Smooth muscle cell (in vitro differentiated cells): ENCODE measurements around the gene CASKIN1. TPM values are rescaled to one million over a fixed set of nuclear protein-coding genes. Genes with fewer than 3 reads are reported as not detected.
"Not testable (repeated sequence)": the region's sequence is repeated elsewhere in the genome, so short reads cannot be mapped to it uniquely, and the experiment has no call there.

Source experiments
- DNase-seq: peaks from one replicate; lab custom pipeline; 2025; ENCODE audit not compliant: unreplicated experiment; lab: John Stamatoyannopoulos, UW
- H2AFZ ChIP-seq: fragments of 200-600 bp; sonication (generic); 2 replicates; pipeline ENCODE4 v1.6.0; 2016; ENCODE audit warnings: antibody characterized with exemption, low read depth, mild to moderate bottlenecking
- H3F3A ChIP-seq: fragments of 200-600 bp; sonication (generic); 2 replicates; pipeline ENCODE4 v1.6.0; 2017; ENCODE audit warnings: antibody characterized with exemption, low read depth
- H3K27ac ChIP-seq: fragments of 200-600 bp; sonication (generic); 2 replicates; pipeline ENCODE4 v1.5.1; 2016; ENCODE audit warnings: low read depth, mild to moderate bottlenecking
- H3K27me3 ChIP-seq: fragments of 200-600 bp; sonication (generic); 2 replicates; pipeline ENCODE4 v1.6.1; 2016; ENCODE audit warnings: low read depth, mild to moderate bottlenecking
- H3K36me3 ChIP-seq: fragments of 200-600 bp; sonication (generic); 2 replicates; pipeline ENCODE4 v1.5.1; 2016; ENCODE audit warnings: low read depth
- H3K4me1 ChIP-seq: fragments of 200-600 bp; sonication (generic); 2 replicates; pipeline ENCODE4 v1.5.1; 2016; ENCODE audit warnings: low read depth
- H3K4me2 ChIP-seq: fragments of 200-600 bp; sonication (generic); 2 replicates; pipeline ENCODE4 v1.6.0; 2016; ENCODE audit warnings: mild to moderate bottlenecking
- H3K4me3 ChIP-seq: fragments of 200-600 bp; sonication (generic); 2 replicates; pipeline ENCODE4 v1.5.1; 2016; ENCODE audit warnings: mild to moderate bottlenecking
- H3K79me2 ChIP-seq: fragments of 200-600 bp; sonication (generic); 2 replicates; pipeline ENCODE4 v1.6.0; 2016; ENCODE audit warnings: low read depth, mild to moderate bottlenecking
- H3K9ac ChIP-seq: fragments of 200-600 bp; sonication (generic); 2 replicates; pipeline ENCODE4 v1.6.0; 2016; ENCODE audit warnings: low read depth
- H3K9me3 ChIP-seq: fragments of 200-600 bp; sonication (generic); replicated peaks from 2 replicates; pipeline ENCODE4 v1.5.1; 2016; ENCODE audit warnings: low read depth
- H4K20me1 ChIP-seq: fragments of 200-600 bp; sonication (generic); 2 replicates; pipeline ENCODE4 v1.6.0; 2016; ENCODE audit warnings: low read depth
- WGBS: methylation state at CpG from one replicate; pipeline ENCODE4 v1.1.7; 2016; ENCODE audit warnings: low lambda C conversion rate; 5-methylcytosine and 5-hydroxymethylcytosine counted together
- polyA plus RNA-seq: library from polyadenylated mRNA; unstranded; fragments of >200 nt; fragmentation: Nextera tagmentation; extraction: Ambion mirVana; gene quantifications from 2 replicates; pipeline ENCODE4 v1.2.1, GENCODE V29; 2016
- total RNA-seq: library from RNA; depleted of rRNA; stranded (reverse); fragments of >200 nt; gene quantifications from 2 replicates; pipeline ENCODE4 v1.2.3, GENCODE V29; 2014
- TF ChIP-seq, protein P1 (sequence below): fragments of 200-600 bp; sonication (generic); IDR thresholded peaks from 2 replicates; pipeline ENCODE4 v1.5.1; 2017; ENCODE audit warnings: borderline replicate concordance, mild to moderate bottlenecking, antibody characterized with exemption; ENCODE audit not compliant: insufficient read depth, poor library complexity, severe bottlenecking

CASKIN1 gene
- total and polyA plus RNA-seq, 2 experiments from 2014 or later = 0.09 to 0.45 TPM

- Histone ChIP-seq H4K20me1 (no peaks in the 10 kb centered on the region), H3K9ac (peak overlapping the region; percentile 92), H3K79me2 (peaks cover 7% of the 10 kb centered on the region), H2AFZ (peak overlapping the region; percentile 89), H3K4me2 (peak overlapping the region; percentile 85), H3K36me3 (no peaks in the 10 kb centered on the region), H3K9me3 (no peaks in the 10 kb centered on the region), H3K4me1 (no peaks in the 10 kb centered on the region), H3K27ac (no peak overlapping the region), H3K27me3 (no peaks in the 10 kb centered on the region), H3F3A (no peaks in the 10 kb centered on the region), H3K4me3 (peak overlapping the region; percentile 93)
- no peak for DNase-seq
- TF ChIP-seq, protein P1, sequence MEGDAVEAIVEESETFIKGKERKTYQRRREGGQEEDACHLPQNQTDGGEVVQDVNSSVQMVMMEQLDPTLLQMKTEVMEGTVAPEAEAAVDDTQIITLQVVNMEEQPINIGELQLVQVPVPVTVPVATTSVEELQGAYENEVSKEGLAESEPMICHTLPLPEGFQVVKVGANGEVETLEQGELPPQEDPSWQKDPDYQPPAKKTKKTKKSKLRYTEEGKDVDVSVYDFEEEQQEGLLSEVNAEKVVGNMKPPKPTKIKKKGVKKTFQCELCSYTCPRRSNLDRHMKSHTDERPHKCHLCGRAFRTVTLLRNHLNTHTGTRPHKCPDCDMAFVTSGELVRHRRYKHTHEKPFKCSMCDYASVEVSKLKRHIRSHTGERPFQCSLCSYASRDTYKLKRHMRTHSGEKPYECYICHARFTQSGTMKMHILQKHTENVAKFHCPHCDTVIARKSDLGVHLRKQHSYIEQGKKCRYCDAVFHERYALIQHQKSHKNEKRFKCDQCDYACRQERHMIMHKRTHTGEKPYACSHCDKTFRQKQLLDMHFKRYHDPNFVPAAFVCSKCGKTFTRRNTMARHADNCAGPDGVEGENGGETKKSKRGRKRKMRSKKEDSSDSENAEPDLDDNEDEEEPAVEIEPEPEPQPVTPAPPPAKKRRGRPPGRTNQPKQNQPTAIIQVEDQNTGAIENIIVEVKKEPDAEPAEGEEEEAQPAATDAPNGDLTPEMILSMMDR = no peak
- WGBS = 75% methylated on average over 13 of the region's 13 CpGs
These were observed 8.2 kb upstream of the CASKIN1 start for GRCh38 chr16:2204416-2205103.

GRCh38 chr16:2203119-2203688, 6.8 kb upstream of the CASKIN1 start:
- not testable (repeated sequence) for H3K9me3 ChIP-seq, H3K9ac ChIP-seq, H3K36me3 ChIP-seq, H2AFZ ChIP-seq, H3K4me1 ChIP-seq, H3K27ac ChIP-seq, DNase-seq, H4K20me1 ChIP-seq, H3K79me2 ChIP-seq, H3K4me3 ChIP-seq, H3F3A ChIP-seq, H3K4me2 ChIP-seq
- H3K27me3 ChIP-seq = peaks cover 11% of the 10 kb centered on the region
- WGBS = 92% methylated on average over 8 of the region's 8 CpGs

- Histone ChIP-seq H3K79me2 (no peaks in the 10 kb centered on the region), H3K36me3 (no peaks in the 10 kb centered on the region), H4K20me1 (no peaks in the 10 kb centered on the region), H3K27ac (no peak overlapping the region), H3K9me3 (no peaks in the 10 kb centered on the region), H3K4me2 (no peak overlapping the region), H3K4me1 (no peaks in the 10 kb centered on the region), H3K9ac (no peak overlapping the region), H3K4me3 (no peak overlapping the region), H2AFZ (no peak overlapping the region), H3F3A (no peaks in the 10 kb centered on the region), H3K27me3 (peaks cover 35% of the 10 kb centered on the region)
- TF ChIP-seq, protein P1 = no peak
- 88% methylated on average over 6 of the region's 6 CpGs for WGBS
- no peak for DNase-seq
These were observed 3.9 kb upstream of the CASKIN1 start for GRCh38 chr16:2200313-2200712.

GRCh38 chr16:2199621-2200139, 3.3 kb upstream of the CASKIN1 start:
- TF ChIP-seq, protein P1 = no peak
- H3K27ac ChIP-seq = no peak overlapping the region
- no peaks in the 10 kb centered on the region for H3K36me3 ChIP-seq
- peaks cover 41% of the 10 kb centered on the region for H3K27me3 ChIP-seq
- no peaks in the 10 kb centered on the region for H3K79me2 ChIP-seq
- no peaks in the 10 kb centered on the region for H3F3A ChIP-seq
- 74% methylated on average over 14 of the region's 14 CpGs for WGBS
- H3K9ac ChIP-seq = no peak overlapping the region
- no peaks in the 10 kb centered on the region for H4K20me1 ChIP-seq
- no peak overlapping the region for H3K4me2 ChIP-seq
- H3K9me3 ChIP-seq = no peaks in the 10 kb centered on the region
- no peaks in the 10 kb centered on the region for H3K4me1 ChIP-seq
- DNase-seq = no peak
- no peak overlapping the region for H2AFZ ChIP-seq
- no peak overlapping the region for H3K4me3 ChIP-seq
